HCEC 1CT (cell line): ENCODE measurements around the gene TEAD4.

Experiments used
- DNase-seq: peaks from one replicate; pipeline ENCODE4 v3.0.0-alpha.2; 2017

Gene TEAD4

DNA sequence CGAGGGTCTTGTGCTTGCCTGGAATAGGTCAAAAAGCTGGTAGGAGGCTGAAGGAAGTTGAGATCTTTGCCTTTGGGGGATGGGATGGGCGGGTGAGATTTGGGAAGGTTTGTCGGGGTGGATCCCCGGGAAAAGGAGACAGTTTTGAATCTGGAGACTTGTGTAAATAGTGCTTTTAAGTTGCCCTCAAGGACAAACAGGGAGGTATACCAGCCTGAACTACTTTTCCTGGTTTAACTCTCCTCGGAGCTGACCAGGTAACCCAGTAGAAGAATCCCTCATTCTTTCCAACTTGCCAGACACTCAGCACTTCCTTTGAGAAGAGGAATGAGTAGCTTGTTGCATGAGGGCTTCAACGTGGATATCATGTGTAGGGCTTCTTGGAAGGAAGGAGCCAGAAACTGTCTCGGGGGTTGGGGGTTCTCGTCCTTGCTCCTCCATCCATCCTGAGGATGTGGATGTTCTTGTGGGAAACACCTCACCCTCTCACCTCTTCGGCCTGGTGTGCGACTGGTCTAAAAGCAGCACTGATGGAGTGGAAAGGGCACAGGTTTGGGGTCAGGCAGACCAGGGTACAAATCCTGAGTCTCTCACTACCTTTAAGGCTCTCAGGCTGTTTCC is 1.9 kb downstream of the TEAD4 start:
- DNase-seq, result no peak

DNA sequence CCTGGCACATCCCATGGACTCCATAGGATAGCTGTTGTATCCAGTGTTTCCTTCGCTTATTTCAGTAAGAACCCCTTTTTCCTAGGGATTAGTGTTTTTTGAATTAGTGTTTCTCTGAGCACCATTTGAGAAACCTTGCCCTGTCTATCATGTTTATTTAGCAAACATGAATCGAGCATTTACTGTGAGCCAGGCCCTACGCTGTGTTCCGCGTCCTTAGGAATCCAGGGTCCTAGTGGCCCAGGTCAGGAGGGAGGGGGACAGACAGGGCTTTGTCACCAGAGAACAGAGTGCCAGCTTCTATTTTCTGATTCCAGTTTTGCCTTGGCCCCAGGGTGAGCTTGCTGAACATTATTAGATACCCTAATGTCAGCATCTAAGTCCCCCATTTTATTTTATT is 2.5 kb downstream of the TEAD4 start:
- DNase-seq, result no peak

DNA sequence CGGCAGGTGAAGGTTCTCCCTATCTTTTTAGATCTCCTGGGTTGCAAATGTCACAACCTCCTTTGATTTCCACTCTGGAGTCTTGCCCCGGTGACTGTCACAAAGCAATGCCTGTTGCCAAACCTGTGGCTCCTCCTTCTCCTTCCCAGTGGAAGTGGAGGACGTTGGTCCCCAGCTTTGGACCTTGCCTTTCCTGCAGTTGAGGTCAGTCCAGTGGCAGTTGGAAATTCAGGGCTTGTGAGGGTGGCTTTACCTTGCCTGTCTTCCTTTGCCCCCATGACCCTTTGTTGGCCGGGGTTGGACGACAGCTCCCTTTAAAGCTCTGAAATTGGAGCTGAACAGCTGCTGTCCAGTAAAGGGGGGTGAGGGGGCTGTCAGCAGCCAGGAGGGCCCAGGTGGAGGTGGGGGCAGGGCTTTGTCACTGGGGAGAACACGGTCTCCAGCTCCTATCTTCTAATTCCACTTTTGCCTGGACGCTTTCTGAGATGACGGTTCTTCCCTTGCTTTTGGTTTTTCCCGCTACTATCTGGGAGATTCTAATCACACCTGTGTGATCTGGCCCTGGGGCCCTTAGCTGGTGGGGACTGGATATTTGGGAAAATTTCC is 4.1 kb downstream of the TEAD4 start:
- DNase-seq, result no peak

DNA sequence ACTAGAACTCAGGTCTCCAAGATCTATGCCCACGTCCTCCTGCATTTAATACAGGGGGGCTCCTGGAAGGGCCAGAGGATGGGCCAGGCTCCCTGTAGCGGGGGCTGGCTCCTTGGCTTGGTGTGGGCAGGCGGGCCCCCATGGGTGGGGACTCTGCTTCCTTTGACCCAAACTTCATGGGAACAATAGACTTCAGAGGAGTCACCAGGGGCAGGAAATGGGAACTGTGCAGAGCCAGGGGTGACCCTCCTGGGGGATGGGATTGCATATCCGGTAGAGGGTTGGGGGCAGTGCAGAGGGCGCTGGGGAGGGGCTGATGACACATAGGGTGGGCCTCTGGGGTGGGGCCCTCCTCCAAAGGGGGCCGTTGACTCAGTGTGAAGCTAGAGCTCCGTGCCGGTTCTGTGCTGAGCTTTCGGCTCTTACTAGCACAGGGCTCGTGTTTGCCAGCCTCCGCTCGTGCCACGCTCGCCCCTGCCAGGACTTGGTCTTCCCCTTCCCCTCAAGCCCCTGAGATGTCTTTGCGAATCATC is 4.6 kb downstream of the TEAD4 start:
- DNase-seq, result no peak

DNA sequence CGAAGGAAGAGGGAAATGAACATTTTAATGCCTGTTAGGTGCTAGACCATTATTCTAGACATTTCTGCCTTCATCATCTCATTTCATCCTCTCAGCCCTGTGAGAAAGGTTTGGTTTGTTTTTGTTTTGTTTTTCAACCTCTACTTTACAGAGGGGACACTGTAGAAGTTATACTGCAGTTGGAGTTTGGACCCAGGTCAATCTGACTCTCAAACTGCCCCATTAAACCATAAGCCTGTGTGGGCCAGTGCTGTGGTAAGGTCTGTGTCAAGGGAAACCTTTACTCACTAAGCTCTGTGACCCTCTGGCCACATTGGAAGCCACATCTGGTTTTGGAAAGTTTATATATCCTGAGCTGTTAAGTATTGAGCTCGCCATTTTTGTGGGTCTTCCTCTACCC is 8.5 kb downstream of the TEAD4 start:
- no peak for DNase-seq

DNA sequence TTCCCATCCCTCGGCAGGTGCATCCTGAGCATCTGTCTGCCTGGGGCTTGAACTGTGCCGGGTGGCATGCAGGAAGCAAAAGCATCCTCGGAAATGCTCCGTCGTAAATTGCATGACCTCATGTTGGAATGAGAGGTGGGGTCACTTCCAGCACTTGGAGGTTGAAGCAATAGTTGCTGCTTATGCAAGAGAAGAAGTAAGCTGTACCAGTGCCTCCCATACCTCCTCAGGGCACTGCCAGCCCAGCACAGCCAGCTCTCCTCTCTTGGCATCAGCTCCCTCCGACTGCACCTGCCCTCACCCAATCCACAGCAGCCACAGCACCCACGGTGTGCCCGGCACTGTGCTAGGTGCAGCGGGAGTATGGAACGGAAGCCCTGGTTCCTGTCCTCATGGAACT is 11.5 kb downstream of the TEAD4 start:
- DNase-seq, result no peak

DNA sequence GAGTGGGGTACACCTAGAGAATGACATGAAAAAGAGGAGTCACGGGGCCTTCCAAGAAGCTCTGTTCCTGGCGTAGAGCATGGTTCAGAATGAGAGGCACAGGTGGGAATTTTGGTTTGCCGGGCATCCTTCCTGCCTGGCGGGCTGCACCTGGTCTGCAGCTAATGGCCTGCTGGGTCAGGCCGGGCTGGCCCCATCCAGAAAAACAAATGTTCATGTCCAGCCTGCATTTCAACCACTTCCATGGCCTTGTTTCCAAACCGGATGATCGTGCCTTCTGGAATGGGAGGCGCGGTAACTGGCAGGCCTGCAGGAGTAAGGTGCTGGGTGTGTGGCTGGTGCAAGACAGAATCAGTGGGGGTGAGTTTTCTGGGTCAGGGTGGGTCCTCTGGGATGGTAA is 14.4 kb downstream of the TEAD4 start:
- DNase-seq, result no peak

DNA sequence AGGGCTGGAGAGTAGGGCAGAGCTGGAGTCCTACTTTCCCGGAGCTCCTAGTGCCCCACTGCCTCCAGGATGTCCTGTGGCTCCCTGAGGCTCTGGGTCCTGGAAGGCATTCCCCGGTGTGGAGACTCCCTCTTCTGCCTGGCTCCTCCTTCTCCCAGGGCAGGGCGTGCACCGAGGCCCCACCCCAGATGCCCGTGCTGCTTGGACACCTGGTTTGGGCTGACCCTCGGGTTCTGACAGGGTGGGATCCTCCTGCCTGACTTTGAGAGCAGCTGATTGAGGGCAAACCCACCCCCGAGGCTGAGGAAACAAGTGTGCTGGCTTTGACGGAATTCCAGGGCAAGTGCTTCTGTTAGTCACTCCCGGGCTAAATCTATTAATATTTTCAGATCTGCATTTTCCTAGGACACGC is 15.4 kb downstream of the TEAD4 start:
- DNase-seq, result no peak

DNA sequence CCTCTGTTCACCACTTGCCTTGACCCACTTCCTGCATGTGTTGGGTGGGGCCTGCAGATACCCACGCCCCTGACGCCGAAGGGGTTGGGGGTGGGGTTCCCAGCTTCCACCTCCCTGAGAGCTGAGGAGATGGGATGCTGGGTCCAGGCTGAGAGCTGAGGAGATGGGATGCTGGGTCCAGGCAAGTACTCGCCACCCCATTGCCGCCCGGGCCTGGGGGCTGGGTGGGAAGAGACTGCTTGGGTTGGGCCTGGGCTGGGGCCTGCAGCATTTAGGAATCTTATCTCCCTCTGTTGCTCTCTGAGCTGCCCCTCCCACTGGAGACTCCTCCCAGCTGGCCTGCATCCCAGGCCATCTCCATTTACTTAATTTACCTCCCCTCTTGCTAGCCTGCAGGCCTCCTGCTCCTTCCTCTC is 17.4 kb downstream of the TEAD4 start:
- DNase-seq, result no peak

DNA sequence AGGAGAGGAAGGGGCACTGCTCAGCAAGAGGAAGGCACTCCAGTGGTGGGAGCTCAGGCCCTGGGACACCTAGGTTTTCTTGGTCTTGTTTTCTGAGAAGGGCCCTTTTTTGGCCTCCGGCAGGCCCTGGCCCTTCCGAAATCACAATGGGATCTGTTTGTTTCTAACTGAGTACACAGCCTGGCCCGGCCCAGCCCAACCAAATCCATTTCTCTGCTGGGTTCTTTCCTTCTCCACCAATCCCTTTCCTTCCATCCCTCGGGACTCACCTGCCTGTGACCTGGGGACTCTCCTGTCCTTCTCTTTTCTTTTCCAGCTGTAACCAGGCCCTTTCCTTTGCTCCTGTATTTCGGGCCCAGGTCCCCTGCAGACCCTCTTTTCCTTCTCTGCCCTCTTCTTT is 18.6 kb downstream of the TEAD4 start:
- no peak for DNase-seq

DNA sequence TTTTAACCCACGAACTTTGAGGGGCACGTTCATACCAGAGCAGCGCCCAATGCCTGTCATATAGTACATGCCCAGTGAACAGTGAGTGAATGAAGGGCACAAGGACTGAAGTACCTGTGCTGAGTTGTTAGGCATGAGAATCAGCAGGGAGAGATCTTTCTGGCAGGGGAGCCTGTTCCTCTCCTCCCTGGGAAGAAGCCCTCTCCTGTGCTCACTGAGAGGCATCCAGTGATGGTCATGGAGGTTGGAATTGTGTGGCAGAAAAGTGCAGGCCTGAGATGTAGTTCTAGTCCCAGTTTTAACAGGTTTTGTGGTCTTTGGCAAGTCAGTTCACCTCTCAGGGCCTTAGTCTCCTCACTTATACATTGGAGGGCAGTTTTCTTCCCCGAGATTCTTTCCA is 20.6 kb downstream of the TEAD4 start:
- DNase-seq, result no peak

DNA sequence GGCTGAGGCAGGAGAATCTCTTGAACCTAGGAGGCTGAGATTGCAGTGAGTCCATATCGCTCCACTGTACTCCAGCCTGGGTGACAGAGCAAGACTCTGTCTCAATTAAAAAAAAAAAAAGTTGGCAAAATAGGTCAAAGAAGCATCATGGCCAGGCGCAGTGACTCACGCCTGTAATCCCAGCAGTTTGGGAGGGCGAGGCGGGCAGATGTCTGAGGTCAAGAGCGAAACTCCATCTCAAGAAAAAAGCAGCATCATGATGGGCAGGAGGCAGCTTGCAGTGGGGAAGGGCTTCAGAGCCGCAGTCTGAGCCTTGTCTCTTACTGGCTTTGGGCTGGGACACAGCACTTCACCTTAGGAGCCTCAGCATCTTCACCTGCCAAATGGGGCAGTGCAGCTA is 21.4 kb downstream of the TEAD4 start:
- DNase-seq, result no peak

DNA sequence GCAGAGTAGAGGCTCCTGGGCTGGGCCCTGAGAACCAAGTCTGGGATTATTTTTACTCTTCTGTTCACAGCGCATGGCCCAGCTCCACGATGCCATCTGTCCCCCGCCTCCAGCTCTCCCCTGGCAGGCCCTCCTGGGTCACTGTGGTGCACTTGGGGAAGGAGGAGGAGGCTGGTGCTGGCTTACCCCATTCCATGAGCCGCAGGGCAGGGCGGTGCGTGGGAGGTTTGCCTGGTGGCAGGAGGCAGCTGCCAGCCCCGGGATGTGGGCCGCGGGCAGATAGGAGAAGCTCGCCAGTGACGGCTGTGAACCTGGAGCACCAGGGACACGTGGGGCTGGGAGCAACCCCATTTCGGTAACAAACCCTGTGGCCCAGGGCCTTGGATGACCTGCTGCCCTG is 23.2 kb downstream of the TEAD4 start:
- DNase-seq, result no peak

DNA sequence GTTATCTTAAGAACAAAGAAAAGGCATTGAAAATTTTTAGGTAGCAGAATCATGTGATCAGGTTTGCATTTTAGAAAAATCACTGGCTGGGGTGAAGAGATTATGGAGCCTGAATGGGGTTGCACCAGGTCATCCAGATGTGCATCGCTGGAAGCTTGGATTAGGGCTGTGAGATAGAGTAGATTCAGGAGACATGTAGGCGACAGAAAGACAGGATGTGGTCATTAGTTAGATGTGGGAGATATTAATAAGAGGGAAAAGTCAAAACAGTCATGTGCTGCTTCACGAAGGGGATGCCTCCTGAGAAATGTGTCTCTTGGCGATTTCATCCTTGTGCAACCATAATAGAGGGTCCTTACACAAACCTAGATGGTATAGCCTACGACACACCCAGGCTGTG is 25.1 kb downstream of the TEAD4 start:
- no peak for DNase-seq

DNA sequence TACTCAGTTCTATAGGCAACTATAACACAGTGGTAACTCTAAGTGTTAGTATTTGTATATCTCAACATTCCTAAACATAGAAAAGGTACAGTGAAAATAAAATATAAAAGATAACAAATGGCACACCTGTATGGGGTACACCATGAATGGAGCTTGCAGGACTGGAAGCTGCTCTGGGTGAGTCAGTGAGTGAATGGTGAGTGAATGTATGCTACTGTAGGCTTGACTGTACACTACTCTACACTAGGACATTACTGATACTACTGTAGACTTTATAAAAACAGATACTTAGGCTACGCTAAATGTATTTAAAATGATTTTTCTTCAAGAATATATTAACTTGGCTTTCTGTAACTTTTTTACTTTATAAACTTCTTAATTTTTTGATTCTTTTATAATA is 25.5 kb downstream of the TEAD4 start:
- DNase-seq, result no peak

DNA sequence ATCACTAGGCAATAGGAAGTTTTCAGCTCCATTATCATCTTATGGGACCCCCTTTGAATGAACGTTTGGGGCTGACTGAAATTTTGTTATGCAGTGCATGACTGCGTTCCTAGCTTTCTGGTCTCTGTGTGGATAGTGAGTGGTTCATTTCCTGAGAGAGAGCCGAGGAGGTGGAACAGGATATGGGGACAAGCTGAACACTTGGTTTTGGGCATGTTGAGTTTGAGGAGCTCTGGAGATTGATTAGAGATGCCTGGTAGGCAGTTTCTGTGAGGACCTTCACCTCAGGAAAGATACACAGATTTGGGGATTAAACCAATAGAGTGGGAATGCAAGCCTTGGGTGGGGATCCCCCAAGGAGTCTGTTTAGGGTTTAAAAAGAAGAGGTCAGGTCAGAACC is 27.7 kb downstream of the TEAD4 start:
- DNase-seq, result no peak

DNA sequence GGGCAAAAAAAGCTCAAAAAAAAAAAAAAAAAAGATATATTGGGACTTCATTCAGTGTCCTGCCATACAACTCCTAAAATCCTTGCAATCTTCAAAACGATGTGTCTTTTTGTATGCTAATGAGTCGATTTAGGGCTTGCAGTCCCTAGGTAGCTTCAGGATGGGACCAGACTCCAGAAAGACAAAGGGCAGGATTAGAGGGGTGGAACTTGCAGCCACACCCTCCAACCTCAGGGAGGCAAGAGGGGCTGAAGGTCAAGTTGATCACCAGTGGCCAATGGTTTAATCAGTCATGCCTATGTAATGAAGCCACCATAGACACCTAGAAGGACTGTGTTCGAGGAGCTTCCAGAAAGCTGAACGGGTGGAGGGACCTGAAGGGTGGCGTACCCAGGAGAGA is 29.3 kb downstream of the TEAD4 start:
- DNase-seq, result no peak

DNA sequence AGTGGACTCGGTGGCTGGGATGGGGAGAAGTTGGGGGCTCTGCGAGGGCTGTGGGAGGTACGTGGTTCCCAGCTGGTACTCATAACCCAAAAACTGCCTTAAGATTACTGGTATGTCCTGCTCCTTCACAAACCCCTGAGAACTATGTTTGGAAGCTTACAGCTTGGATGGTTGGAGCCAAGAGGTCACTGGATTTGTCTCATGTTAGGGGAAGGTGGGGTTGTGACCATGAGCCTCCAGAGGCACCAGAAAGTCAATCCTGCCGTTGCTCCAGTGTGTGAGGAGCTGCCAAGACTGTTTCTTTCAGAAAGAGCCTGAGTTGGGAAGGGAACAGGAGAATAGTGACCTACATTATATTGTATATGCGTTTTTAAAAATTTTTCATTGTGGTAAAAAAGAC is 33.5 kb downstream of the TEAD4 start:
- DNase-seq, result no peak

DNA sequence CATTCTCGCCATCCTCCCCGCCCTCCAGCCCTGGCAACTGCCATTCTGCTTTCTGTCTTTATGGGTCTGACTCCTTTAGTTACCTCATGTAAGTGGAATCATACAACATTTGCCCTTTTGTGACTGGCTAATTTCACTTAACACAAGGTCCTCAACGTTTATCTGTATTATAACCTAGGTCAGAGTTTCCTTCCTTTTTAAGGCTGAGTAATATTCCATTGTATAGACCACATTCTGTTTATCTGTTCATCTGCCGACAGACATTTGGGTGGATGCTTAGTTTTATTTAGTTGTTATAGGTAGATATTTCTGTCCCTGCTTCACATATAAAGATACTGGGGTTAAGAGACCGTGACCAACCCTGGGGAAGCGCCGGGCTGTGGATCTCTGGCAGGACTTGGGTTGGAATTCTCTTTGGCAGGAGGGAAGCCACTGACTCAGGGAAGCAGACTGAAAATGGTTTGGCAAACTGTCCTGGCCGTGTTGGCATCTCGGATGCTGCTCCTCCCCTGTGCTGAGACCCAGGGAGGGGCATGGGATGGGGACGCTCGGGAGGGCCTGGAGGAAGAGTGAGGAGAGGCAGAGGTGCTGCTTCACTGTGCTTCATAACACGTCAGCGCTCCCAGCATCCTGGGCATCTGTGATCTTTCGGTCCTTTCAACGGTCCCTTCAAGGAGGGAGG is 38.9 kb downstream of the TEAD4 start:
- DNase-seq, result no peak

DNA sequence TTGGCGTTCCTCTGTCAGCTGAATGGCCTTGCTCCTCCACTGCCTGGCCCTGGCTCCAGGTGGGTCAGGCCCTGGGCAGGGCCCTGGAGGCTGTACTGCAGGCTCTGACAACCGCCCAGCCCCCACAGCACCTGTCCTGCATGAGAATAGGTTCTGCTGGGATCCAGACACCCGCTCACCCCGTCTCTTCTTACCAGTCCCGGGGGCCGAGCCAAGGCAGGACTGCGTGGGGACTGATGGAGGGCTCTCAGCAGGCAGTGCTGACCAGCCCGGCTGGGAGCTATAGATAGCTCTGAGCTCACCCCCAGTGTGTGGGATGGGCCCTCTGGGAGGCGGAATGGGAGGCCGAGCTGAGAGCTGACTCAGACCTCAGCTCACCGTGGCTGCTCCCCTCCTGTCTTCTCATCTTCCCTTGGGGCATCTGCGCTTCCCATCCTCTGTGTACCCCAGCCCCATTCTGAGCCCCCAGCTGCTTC is 39.6 kb downstream of the TEAD4 start:
- DNase-seq, result peak; percentile 32

DNA sequence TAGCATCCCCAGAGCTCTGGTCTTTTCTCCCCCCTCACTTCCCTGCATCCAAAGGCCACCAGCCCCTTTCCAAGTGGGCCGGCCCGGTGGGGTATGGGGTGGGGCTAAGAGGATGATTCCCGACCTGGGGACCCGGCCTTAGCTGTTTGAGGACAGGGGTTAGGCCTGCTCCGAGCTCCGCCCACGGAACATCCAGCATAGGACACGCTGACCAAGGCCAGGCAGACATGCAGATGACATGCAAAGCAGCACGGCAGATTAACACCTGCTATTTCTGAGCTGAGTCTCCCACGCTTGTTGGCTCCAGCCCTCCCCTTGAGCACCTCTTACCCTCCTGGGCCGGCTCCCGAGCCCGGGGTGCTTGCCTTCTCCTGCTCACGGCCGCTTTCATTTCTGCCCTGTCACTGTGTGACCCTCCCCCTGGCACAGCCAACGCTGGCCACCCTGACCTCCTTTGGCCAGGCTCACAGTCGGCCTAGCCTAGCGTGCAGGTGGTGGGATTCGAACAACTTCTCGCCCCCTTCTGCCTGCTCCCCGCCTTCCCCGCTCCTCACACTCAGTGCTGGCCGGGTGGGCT is 40.2 kb downstream of the TEAD4 start:
- DNase-seq, result no peak

DNA sequence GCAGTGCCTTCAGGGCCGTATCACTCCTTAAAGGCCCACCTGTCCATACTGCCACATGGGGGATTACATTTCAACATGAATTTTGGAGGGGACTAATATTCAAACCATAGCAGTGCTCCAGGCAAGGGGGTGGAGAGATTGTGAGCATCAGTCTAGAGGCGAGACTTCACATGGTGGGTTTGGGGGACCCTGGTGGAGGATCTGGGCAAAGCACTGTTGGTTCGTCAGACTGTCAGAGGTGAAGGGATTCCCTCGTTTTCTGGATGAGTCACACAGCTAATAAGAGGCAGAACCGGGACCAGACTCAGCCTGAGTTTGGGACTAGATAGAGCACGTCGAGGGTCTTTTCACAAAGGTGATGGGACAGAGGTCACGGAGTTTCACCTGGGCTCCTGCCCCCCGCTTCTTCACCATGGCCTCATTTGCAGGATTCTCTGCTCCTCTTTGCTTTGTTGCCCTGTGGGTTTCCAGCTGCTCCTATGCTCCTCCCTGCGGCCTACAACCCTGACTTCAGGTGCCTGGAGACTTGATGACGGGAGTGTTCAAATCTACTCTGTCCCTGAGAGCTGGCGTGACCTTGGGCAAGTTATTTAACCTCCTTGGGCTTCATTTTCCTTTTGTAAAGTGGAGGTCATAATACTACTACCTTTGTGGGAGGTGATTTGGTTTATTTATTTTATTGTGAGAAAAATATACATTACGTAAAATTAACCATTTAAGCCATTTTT is 41.5 kb downstream of the TEAD4 start:
- no peak for DNase-seq

DNA sequence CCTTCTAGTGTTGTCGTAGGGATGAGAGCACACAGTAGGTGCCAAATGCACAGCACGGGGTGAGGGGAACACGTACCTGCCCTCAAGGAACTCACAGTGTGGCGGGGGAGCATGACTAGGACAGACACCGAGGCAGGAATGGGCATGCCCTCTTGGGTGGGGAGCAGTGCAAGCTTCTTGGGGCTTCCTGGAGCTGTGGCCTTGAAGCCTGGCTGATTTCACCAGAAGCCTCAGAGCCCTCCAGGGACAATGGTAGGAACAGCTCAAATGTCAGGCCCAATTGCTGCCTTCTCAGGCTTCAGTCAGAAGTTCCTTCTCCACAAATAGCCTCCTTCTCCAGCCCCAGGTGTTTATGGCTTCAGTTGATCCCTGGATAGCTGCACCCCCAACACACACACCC is 43.4 kb downstream of the TEAD4 start:
- no peak for DNase-seq
